ENCODE data around the gene STAT3. TPM values are rescaled to one million over a fixed set of nuclear protein-coding genes. Genes with fewer than 3 reads are reported as not detected.
A peak's percentile ranks its signal among the peaks of the same experiment; 100 is the strongest.

STAT3 gene
- total RNA-seq = 116 TPM
- long read RNA-seq, full-length matches to known transcripts = 53 of 127 reads
- long read RNA-seq, partial matches to known transcripts = 25 of 127 reads
- long read RNA-seq, other reads (novel, unspliced or antisense) = 49 of 127 reads

GRCh38 chr17:42388381-42389134 lies at the start of gene STAT3:
Gene STAT3, minus strand, starts transcription at chr17:42388442. Its CDS starts 39,926 bp downstream, at chr17:42348516.
- TF ChIP-seq, protein P1, sequence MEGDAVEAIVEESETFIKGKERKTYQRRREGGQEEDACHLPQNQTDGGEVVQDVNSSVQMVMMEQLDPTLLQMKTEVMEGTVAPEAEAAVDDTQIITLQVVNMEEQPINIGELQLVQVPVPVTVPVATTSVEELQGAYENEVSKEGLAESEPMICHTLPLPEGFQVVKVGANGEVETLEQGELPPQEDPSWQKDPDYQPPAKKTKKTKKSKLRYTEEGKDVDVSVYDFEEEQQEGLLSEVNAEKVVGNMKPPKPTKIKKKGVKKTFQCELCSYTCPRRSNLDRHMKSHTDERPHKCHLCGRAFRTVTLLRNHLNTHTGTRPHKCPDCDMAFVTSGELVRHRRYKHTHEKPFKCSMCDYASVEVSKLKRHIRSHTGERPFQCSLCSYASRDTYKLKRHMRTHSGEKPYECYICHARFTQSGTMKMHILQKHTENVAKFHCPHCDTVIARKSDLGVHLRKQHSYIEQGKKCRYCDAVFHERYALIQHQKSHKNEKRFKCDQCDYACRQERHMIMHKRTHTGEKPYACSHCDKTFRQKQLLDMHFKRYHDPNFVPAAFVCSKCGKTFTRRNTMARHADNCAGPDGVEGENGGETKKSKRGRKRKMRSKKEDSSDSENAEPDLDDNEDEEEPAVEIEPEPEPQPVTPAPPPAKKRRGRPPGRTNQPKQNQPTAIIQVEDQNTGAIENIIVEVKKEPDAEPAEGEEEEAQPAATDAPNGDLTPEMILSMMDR (IDR thresholded peaks at IDR 0.05; ENCODE audit: borderline replicate concordance) = no peak
- peaks cover 4% of the 10 kb centered on the region for H3K36me3 ChIP-seq
- H3K27ac ChIP-seq (replicated peaks) = peak within 1 kb of the TSS; percentile 97
- H3K4me3 ChIP-seq = peak within 1 kb of the TSS; percentile 81
- peaks cover 57% of the 10 kb centered on the region for H3K4me1 ChIP-seq
- intact Hi-C loops (cut with micrococcal nuclease) = no loop called here
- DNase-seq = peak; percentile 100
- no peaks in the 10 kb centered on the region for H3K9me3 ChIP-seq (replicated peaks)
- H3K27me3 ChIP-seq (ENCODE audit: low read depth) = no peaks in the 10 kb centered on the region

- peak overlapping the region; percentile 9 for H3K4me3 ChIP-seq
- DNase-seq = no peak
- TF ChIP-seq, protein P1 (IDR thresholded peaks at IDR 0.05; ENCODE audit: borderline replicate concordance) = no peak
- H3K9me3 ChIP-seq (replicated peaks) = no peaks in the 10 kb centered on the region
- no peaks in the 10 kb centered on the region for H3K27me3 ChIP-seq (ENCODE audit: low read depth)
- H3K36me3 ChIP-seq = no peaks in the 10 kb centered on the region
- peaks cover 24% of the 10 kb centered on the region for H3K4me1 ChIP-seq
- peak overlapping the region; percentile 77 for H3K27ac ChIP-seq (replicated peaks)
- intact Hi-C loops (cut with micrococcal nuclease) = no loop called here
These were observed 48.1 kb upstream of the STAT3 start for GRCh38 chr17:42436391-42436790.

GRCh38 chr17:42431758-42432161 lies 43.5 kb upstream of the STAT3 start:
- H3K4me3 ChIP-seq = no peak overlapping the region
- intact Hi-C loops (cut with micrococcal nuclease) = no loop called here
- no peaks in the 10 kb centered on the region for H3K36me3 ChIP-seq
- DNase-seq = no peak
- peak overlapping the region; percentile 58 for H3K27ac ChIP-seq (replicated peaks)
- peaks cover 48% of the 10 kb centered on the region for H3K4me1 ChIP-seq
- H3K9me3 ChIP-seq (replicated peaks) = no peaks in the 10 kb centered on the region
- H3K27me3 ChIP-seq (ENCODE audit: low read depth) = no peaks in the 10 kb centered on the region
- TF ChIP-seq, protein P1 (IDR thresholded peaks at IDR 0.05; ENCODE audit: borderline replicate concordance) = no peak

- TF ChIP-seq, protein P1 (IDR thresholded peaks at IDR 0.05; ENCODE audit: borderline replicate concordance) = no peak
- H3K4me1 ChIP-seq = peaks cover 38% of the 10 kb centered on the region
- no peak overlapping the region for H3K4me3 ChIP-seq
- DNase-seq = no peak
- no peaks in the 10 kb centered on the region for H3K36me3 ChIP-seq
- no peaks in the 10 kb centered on the region for H3K27me3 ChIP-seq (ENCODE audit: low read depth)
- no peaks in the 10 kb centered on the region for H3K9me3 ChIP-seq (replicated peaks)
- H3K27ac ChIP-seq (replicated peaks) = peak overlapping the region; percentile 58
- intact Hi-C loops (cut with micrococcal nuclease) = loop anchor here (5.0 kb wide), 1 partner anchor 87 kb away; no protein-coding TSS in a partner anchor
These were observed 41.6 kb upstream of the STAT3 start for GRCh38 chr17:42429726-42430447.

DNA sequence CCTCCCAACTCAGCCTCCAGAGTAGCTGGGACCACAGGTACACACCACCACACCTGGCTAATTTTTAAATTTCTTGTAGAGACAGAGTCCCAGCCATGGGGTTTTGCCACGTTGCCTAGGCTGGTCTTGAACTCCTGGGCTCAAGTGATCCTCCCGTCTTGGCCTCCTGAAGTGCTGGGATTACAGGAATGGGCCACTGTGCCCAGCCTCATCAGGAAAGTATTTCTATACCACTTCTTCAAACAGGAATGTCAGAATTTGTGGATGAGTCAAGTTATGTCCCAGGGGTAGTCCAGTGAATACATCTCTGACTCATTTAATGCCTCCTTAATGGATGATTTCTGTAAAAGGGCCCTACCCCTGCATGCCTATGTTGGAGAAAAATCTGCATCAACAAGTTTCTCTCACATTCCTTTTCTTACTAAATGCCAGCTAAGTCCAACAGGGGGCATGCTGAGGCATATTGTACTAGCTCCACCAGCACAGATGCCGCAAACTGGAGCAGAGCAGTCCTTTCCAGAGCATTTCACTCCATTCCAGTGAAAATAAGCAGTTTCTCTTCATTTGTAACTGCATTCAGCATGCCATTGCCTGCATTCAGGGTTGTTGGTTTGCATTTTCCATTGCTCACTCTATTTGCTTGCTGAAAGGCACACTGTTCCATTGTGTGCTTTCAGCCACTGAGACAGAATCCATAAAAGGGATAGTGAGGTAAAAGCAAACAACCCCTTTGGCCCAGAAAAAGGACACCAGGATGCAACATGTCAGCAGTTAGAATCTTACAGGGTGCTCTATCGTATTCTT lies 40.1 kb upstream of the STAT3 start:
- no peaks in the 10 kb centered on the region for H3K27me3 ChIP-seq (ENCODE audit: low read depth)
- no peak overlapping the region for H3K4me3 ChIP-seq
- H3K36me3 ChIP-seq = no peaks in the 10 kb centered on the region
- H3K27ac ChIP-seq (replicated peaks) = peak overlapping the region; percentile 7
- DNase-seq = no peak
- H3K9me3 ChIP-seq (replicated peaks) = no peaks in the 10 kb centered on the region
- H3K4me1 ChIP-seq = peaks cover 45% of the 10 kb centered on the region
- intact Hi-C loops (cut with micrococcal nuclease) = loop anchor here (5.0 kb wide), 1 partner anchor 89 kb away; no protein-coding TSS in a partner anchor
- TF ChIP-seq, protein P1 (IDR thresholded peaks at IDR 0.05; ENCODE audit: borderline replicate concordance) = peak; percentile 68
